ENCODE data around the gene LAYN.

The LAYN gene

DNA sequence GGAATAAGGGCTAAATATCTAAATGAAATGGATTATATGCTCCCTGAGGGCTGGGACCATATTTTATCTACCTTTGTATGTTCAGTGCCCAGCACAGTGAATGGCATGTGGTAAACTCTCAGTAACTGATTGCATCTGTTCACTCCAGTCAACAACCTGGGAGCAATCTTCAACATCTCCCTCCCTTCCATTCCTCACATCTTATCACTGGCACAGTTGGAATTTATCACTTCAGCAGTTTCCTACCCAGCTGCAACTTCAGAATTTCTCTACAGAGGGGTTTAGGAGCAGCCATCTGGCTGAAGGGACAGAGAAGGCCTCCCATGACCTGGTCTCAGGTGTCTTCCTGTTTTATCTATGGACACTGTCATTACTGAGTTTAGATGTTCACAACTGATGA, 52.0 kb downstream of the LAYN start:
- in situ Hi-C loops (cut with HindIII; ENCODE audit: low sequenced_read_pairs) = no loop called here
- no peak overlapping the region for H3K4me3 ChIP-seq (ENCODE audit: low read depth, low read length)
- no peak for DNase-seq (ENCODE audit: low read depth)
- TF ChIP-seq, protein P1, sequence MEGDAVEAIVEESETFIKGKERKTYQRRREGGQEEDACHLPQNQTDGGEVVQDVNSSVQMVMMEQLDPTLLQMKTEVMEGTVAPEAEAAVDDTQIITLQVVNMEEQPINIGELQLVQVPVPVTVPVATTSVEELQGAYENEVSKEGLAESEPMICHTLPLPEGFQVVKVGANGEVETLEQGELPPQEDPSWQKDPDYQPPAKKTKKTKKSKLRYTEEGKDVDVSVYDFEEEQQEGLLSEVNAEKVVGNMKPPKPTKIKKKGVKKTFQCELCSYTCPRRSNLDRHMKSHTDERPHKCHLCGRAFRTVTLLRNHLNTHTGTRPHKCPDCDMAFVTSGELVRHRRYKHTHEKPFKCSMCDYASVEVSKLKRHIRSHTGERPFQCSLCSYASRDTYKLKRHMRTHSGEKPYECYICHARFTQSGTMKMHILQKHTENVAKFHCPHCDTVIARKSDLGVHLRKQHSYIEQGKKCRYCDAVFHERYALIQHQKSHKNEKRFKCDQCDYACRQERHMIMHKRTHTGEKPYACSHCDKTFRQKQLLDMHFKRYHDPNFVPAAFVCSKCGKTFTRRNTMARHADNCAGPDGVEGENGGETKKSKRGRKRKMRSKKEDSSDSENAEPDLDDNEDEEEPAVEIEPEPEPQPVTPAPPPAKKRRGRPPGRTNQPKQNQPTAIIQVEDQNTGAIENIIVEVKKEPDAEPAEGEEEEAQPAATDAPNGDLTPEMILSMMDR (IDR thresholded peaks at IDR 0.05; ENCODE audit: low read depth, low read length, missing control alignments) = no peak

DNA sequence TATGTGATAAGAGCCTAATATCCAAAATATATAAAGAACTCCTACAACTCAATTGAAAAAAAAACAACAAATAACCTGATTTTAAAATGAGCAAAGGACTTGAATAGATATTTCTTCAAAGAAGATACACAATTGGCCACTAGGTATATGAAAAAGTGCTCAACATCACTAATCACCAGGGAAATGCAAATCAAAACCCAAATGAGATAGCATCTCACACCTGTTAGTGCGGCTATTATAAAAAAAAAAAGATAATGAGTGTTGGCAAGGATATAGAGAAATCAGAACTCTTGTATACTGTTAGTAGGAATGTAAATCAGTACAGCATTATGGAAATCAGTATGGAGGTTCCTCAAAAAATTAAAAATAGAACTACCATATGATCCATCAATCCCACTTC, 55.8 kb downstream of the LAYN start:
- TF ChIP-seq, protein P1 (IDR thresholded peaks at IDR 0.05; ENCODE audit: low read depth, low read length, missing control alignments) = no peak
- in situ Hi-C loops (cut with HindIII; ENCODE audit: low sequenced_read_pairs) = no loop called here
- no peak overlapping the region for H3K4me3 ChIP-seq (ENCODE audit: low read depth, low read length)
- no peak for DNase-seq (ENCODE audit: low read depth)

DNA sequence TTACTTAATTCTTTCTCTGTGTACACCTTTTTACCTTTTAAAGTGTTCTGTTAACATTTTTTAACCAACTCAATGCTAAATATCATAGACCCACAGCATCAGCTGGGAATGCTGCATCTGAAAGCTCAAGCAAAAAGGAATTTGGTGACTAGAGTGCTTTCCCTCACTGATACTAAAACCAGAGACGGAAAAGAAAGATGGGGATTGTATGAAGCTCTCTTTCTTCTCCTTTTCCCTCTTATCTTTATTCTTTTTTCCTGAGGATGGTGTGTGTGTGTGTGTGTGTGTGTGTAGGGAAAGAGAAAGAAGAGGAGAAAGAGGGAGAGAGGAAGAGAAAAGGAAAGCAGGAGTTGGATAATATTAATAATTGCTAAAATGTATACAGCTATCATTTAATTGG, 57.6 kb downstream of the LAYN start:
- no peak for DNase-seq (ENCODE audit: low read depth)
- in situ Hi-C loops (cut with HindIII; ENCODE audit: low sequenced_read_pairs) = no loop called here
- H3K4me3 ChIP-seq (ENCODE audit: low read depth, low read length) = no peak overlapping the region
- TF ChIP-seq, protein P1 (IDR thresholded peaks at IDR 0.05; ENCODE audit: low read depth, low read length, missing control alignments) = no peak

DNA sequence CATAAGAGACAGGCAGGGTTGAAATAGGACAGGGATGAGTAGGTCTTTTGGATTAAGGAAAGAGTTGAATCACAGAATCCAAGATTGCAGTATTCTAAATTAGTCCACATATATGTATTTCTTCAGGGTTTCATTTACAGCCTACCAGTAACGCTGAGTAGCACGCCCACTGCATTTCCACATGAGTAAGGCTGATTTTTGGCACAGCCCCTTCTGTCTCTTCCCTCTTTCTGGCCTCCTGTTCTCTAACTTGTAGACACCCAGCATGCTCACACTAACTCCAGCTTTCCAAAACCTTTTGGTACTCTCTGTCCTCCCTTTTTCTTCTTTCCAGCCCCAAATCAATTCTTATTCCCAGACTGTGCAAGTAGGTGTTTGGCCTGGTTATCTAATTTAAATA, 58.0 kb downstream of the LAYN start:
- TF ChIP-seq, protein P1 (IDR thresholded peaks at IDR 0.05; ENCODE audit: low read depth, low read length, missing control alignments) = no peak
- no peak overlapping the region for H3K4me3 ChIP-seq (ENCODE audit: low read depth, low read length)
- in situ Hi-C loops (cut with HindIII; ENCODE audit: low sequenced_read_pairs) = no loop called here
- no peak for DNase-seq (ENCODE audit: low read depth)

DNA sequence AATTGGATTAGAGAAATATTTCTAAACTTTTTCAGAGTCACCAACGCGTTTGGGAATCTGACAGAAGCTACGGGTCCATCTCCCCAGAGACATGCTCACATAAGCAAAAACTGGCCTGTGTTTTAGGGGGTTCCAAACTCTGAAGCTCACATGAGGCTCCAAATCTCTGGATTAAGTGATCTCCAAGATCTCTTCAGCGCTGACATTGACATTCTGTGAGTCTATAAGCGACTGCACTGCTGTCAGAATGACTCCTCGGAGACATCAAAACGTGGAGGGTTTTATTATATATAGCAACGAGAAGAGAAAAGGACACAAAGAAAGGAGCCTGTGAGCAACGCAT, 61.1 kb downstream of the LAYN start:
- TF ChIP-seq, protein P1 (IDR thresholded peaks at IDR 0.05; ENCODE audit: low read depth, low read length, missing control alignments) = no peak
- H3K4me3 ChIP-seq (ENCODE audit: low read depth, low read length) = peak overlapping the region; percentile 21
- no peak for DNase-seq (ENCODE audit: low read depth)
- in situ Hi-C loops (cut with HindIII; ENCODE audit: low sequenced_read_pairs) = no loop called here

DNA sequence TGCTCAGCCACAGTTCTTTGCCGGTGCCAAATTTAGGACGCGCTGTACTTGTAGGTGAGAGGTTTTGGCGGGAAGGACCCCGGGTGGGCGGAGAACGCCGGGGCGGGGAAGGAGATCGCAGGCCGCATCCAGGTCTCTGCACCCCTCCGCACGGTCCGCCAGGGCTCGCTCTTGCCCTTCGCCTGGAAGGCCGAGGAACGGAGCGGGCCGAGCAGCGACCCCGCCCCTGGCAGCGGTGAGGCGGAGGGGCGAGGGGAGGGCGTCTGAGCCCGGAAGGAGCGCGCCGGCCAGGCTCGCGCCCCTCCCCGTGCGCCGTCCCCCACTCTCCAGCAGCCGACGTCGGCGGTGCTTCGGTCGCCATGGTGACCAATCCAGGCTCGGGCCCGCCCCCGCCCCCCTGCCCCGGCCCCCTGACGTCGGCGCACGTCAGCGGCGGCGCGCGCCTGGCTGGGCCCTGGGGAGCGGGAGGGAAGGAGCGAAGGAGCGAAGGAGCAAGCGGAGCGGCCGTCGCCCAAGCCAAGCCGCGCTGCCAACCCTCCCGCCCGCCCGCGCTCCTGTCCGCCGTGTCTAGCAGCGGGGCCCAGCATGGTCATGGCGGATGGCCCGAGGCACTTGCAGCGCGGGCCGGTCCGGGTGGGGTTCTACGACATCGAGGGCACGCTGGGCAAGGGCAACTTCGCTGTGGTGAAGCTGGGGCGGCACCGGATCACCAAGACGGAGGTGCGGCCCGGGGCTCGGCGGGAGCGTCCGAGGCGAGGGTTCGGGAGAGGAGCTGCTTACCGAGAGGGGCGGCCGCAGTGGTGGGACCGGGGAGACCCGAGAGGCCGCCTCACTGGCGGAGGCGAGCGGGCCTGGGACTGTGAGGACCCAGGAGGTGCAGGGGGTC, 61.7 kb downstream of the LAYN start, which contains the start of gene SIK2:
Gene SIK2, plus strand, starts transcription at position 471 of the 886 bp plus-strand sequence. Its CDS starts 115 bp downstream, at position 586.
- in situ Hi-C loops (cut with HindIII; ENCODE audit: low sequenced_read_pairs) = no loop called here
- TF ChIP-seq, protein P1 (IDR thresholded peaks at IDR 0.05; ENCODE audit: low read depth, low read length, missing control alignments) = peak; percentile 93
- peak; percentile 89 for DNase-seq (ENCODE audit: low read depth)
- H3K4me3 ChIP-seq (ENCODE audit: low read depth, low read length) = peak within 1 kb of the TSS; percentile 88

Data from astrocyte of the cerebellum (primary cell).